HEK293T (cell line): ENCODE measurements around the gene NUP107.

Experiments used
- CTBP1 ChIP-seq: fragments of 450-650 bp; IDR thresholded peaks from 2 replicates; pipeline ENCODE4 v1.6.1; 2016; ENCODE audit warnings: borderline replicate concordance
- SP1 ChIP-seq: fragments of 450-650 bp; IDR thresholded peaks from 2 replicates; pipeline ENCODE4 v1.6.1; 2017
- SUZ12 ChIP-seq: fragments of 450-650 bp; IDR thresholded peaks from 2 replicates; pipeline ENCODE4 v1.6.1; 2016; ENCODE audit warnings: mild to moderate bottlenecking

DNA sequence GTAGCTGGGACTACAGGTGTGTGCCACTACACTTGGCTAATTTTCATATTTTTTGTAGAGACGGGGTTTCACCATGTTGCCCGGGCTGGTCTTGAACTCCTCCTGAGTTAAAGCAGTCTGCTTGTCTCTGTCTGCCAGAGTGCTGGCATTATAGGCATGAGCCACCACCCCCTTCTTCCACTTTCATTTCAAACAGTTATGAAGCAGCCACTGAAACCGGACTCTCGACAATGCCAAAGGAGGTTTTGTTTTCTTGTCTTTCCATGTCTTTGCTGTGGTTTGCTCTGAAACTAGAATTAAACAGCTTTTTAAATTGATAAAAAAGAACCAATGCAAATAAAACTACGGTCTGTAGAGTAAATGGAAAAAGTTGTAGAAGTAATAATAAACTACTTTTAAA lies 45.6 kb upstream of the NUP107 start:
- no peak for TF ChIP-seq CTBP1
- TF ChIP-seq SUZ12, result no peak
- no peak for TF ChIP-seq SP1
